ENCODE data around the gene FOXC1. TPM values are rescaled to one million over a fixed set of nuclear protein-coding genes. Genes with fewer than 3 reads are reported as not detected.

The FOXC1 gene
- total RNA-seq, 1 experiment from 2014 or later: 40.7 TPM

GRCh38 chr6:1629316-1629715 is 19.6 kb downstream of the FOXC1 start:
- H3K4me3 ChIP-seq (replicated peaks in 1 of 2; ENCODE audit: low read depth in 1 of 2, low read length in 2 of 2): no peak overlapping the region
- intact Hi-C loops (cut with micrococcal nuclease): no loop called here
- no peak for DNase-seq (ENCODE audit: low read depth, low spot score)
- H3K9me2 ChIP-seq (ENCODE audit: insufficient read depth): no peaks in the 10 kb centered on the region
- BruUV-seq (replicated peaks): no TSS peak
- H3K27me3 ChIP-seq (ENCODE audit: insufficient read depth, low read length): no peaks in the 10 kb centered on the region
- H3K9me3 ChIP-seq (ENCODE audit: control insufficient read depth in 1 of 2, insufficient read depth in 1 of 2, low read depth in 1 of 2, low read length in 2 of 2): no peaks in the 10 kb centered on the region
- H4K20me1 ChIP-seq (ENCODE audit: insufficient read depth): no peaks in the 10 kb centered on the region
- TF ChIP-seq ZFX (IDR thresholded peaks at IDR 0.05) (no peak), ZBTB33 (IDR thresholded peaks at IDR 0.05; ENCODE audit: extremely low read depth, insufficient replicate concordance, low read length) (no peak)
- CTCF ChIA-PET: no interaction called here
- no peaks in the 10 kb centered on the region for H3K36me3 ChIP-seq (ENCODE audit: control insufficient read depth in 1 of 2, insufficient read depth in 2 of 2, low read length in 2 of 2)
- no peak overlapping the region for H3K9ac ChIP-seq (ENCODE audit: low read length)
- no peaks in the 10 kb centered on the region for H3K79me2 ChIP-seq (ENCODE audit: insufficient read depth, low read length)
- H3K4me1 ChIP-seq (ENCODE audit: control insufficient read depth in 1 of 2, insufficient read depth in 2 of 2, low read length in 2 of 2): peaks cover 28 to 30% of the 10 kb centered on the region in 2 experiments
- no peak overlapping the region for H2AFZ ChIP-seq (ENCODE audit: low read depth, low read length, poor library complexity, severe bottlenecking)
- H3K4me2 ChIP-seq (ENCODE audit: low read length): no peak overlapping the region
- RAD21 ChIA-PET (ENCODE audit: low non-redundant PET in 1 of 2, low total read pairs in 2 of 2, uncharacterized antibody in 2 of 2, unreplicated experiment in 2 of 2): no interaction called here
- H3K27ac ChIP-seq (ENCODE audit: low read depth, low read length): peak overlapping the region; percentile 17; the same call in 1 of the 2 replicates
- ATAC-seq: no peak
- POLR2A ChIA-PET: no interaction called here

- ChIA-PET CTCF (no interaction called here), RAD21 (ENCODE audit: low non-redundant PET in 1 of 2, low total read pairs in 2 of 2, uncharacterized antibody in 2 of 2, unreplicated experiment in 2 of 2) (interaction anchor here in 1 of 2 experiments (1.0 kb wide), 1 partner anchor 18 kb away, joined by 3 read pairs; no protein-coding TSS in a partner anchor), POLR2A (interaction anchor here (0.6 kb wide), 1 partner anchor 103 kb away, joined by 3 read pairs; no protein-coding TSS in a partner anchor)
- intact Hi-C loops (cut with micrococcal nuclease): no loop called here
- Histone ChIP-seq H3K9me2 (ENCODE audit: insufficient read depth) (no peaks in the 10 kb centered on the region), H3K9me3 (ENCODE audit: control insufficient read depth in 1 of 2, insufficient read depth in 1 of 2, low read depth in 1 of 2, low read length in 2 of 2) (no peaks in the 10 kb centered on the region), H3K9ac (ENCODE audit: low read length) (no peak overlapping the region), H3K4me2 (ENCODE audit: low read length) (peak overlapping the region; percentile 47), H3K27me3 (ENCODE audit: insufficient read depth, low read length) (no peaks in the 10 kb centered on the region), H2AFZ (ENCODE audit: low read depth, low read length, poor library complexity, severe bottlenecking) (no peak overlapping the region), H3K4me1 (ENCODE audit: control insufficient read depth in 1 of 2, insufficient read depth in 2 of 2, low read length in 2 of 2) (peaks cover 28 to 32% of the 10 kb centered on the region in 2 experiments), H3K79me2 (ENCODE audit: insufficient read depth, low read length) (no peaks in the 10 kb centered on the region), H4K20me1 (ENCODE audit: insufficient read depth) (no peaks in the 10 kb centered on the region), H3K4me3 (replicated peaks in 1 of 2; ENCODE audit: low read depth in 1 of 2, low read length in 2 of 2) (0 out of 4 replicates have a peak overlapping the region, but pooled peaks of 1 of the 2 experiments have one; percentile 3), H3K36me3 (ENCODE audit: control insufficient read depth in 1 of 2, insufficient read depth in 2 of 2, low read length in 2 of 2) (no peaks in the 10 kb centered on the region), H3K27ac (ENCODE audit: low read depth, low read length) (peak overlapping the region; percentile 72)
- no peak for DNase-seq (ENCODE audit: low read depth, low spot score)
- no TSS peak for BruUV-seq (replicated peaks)
- ATAC-seq: peak; percentile 46
- TF ChIP-seq CTCF (IDR thresholded peaks at IDR 0.05 in 2 of 3, conservative IDR thresholded peaks at IDR 0.05 in 1 of 3; ENCODE audit: borderline replicate concordance in 1 of 3, insufficient read depth in 1 of 3, low read depth in 2 of 3, low read length in 2 of 3) (no peak), JUND (IDR thresholded peaks at IDR 0.05) (no peak), SRF (IDR thresholded peaks at IDR 0.05; ENCODE audit: low read depth) (no peak), POLR2AphosphoS5 (IDR thresholded peaks at IDR 0.05; ENCODE audit: low read depth, low read length) (no peak), EZH2phosphoT487 (IDR thresholded peaks at IDR 0.05; ENCODE audit: borderline replicate concordance) (no peak), EZH2 (IDR thresholded peaks at IDR 0.05) (no peak)
Measured at GRCh38 chr6:1630212-1630770, 20.6 kb downstream of the FOXC1 start.

Data from HCT116 (cell line).